HepG2 (cell line): ENCODE data around the gene SLC43A1. TPM values are rescaled to one million over a fixed set of nuclear protein-coding genes. Genes with fewer than 3 reads are reported as not detected.

Source experiments
- ATAC-seq: fragments of 200-7000 bp; cut with Tn5 transposase; 3 replicates; pipeline ENCODE4 v1.9.1; 2020; ENCODE audit warnings: mild to moderate bottlenecking, moderate library complexity
- BruUV-seq: library from RNA; stranded (reverse); fragments of 400-500 nt; replicated peaks from 2 replicates; lab custom pipeline; 2021; lab: Mats Ljungman, UMichigan
- CTCF ChIA-PET: fragments of 300-600 bp; formaldehyde crosslinking; extraction: SDS; loops from one replicate; lab custom pipeline; 2021; ENCODE audit warnings: low total read pairs, inconsistent platforms, low intra/inter-chr PET ratio; lab: Yijun Ruan, JAX
- POLR2A ChIA-PET: fragments of 350-600 bp; sonication (Branson Sonifier 250); formaldehyde crosslinking; loops from one replicate; lab custom pipeline; 2020; ENCODE audit warnings: antibody characterized with exemption, inconsistent platforms; lab: Yijun Ruan, JAX
- DNase-seq: peaks from one replicate; pipeline ENCODE4 v3.0.0-alpha.2; 2015; ENCODE audit warnings: low spot score
- FAIRE-seq: peaks from 3 replicates; lab custom pipeline; 2011; peaks lifted over from hg19 to GRCh38; lab: Jason Lieb, UNC
- H2AFZ ChIP-seq: one replicate; pipeline ENCODE4 v1.6.1; 2011; ENCODE audit warnings: low read length, inconsistent platforms
- H3K27ac ChIP-seq: fragments of 300-600 bp; 3 replicates; pipeline ENCODE4 v1.8.0; 2011; ENCODE audit warnings: mixed run types, mild to moderate bottlenecking, mixed read lengths, low read length, inconsistent platforms; ENCODE audit not compliant: insufficient read depth; ENCODE audit errors: extremely low read length
- H3K27me3 ChIP-seq, 2 experiments: fragments of 200-600 bp in 1 of 2; 2 replicates in 1 of 2; 3 replicates in 1 of 2; pipeline versions ENCODE4 v1.6.0 to v1.8.0; 2011; ENCODE audit warnings: low read length in 2 of 2, mild to moderate bottlenecking in 2 of 2, moderate library complexity in 2 of 2, inconsistent platforms in 1 of 2; ENCODE audit not compliant: insufficient read depth in 2 of 2, control insufficient read depth in 1 of 2
- H3K36me3 ChIP-seq, 2 experiments: fragments of 200-600 bp in 1 of 2; replicated peaks in 1 of 2; 2 replicates in 1 of 2; 3 replicates in 1 of 2; pipeline versions ENCODE4 v1.5.1 to v1.8.0; 2011; ENCODE audit warnings: low read length in 2 of 2, inconsistent platforms in 1 of 2; ENCODE audit not compliant: insufficient read depth in 2 of 2, control insufficient read depth in 1 of 2
- H3K4me1 ChIP-seq: 2 replicates; pipeline ENCODE4 v1.5.1; 2012; ENCODE audit warnings: low read length, inconsistent platforms; ENCODE audit not compliant: insufficient read depth
- H3K4me2 ChIP-seq: 2 replicates; pipeline ENCODE4 v1.6.0; 2011; ENCODE audit warnings: low read depth, low read length, inconsistent platforms
- H3K4me3 ChIP-seq, 3 experiments: fragments of 200-600 bp in 1 of 3; sonication (generic), shearing (Covaris generic) in 1 of 3; replicated peaks in 1 of 3; 2 replicates each; pipeline ENCODE4 v1.5.1; 2011 to 2016; ENCODE audit warnings: low read length in 3 of 3, inconsistent platforms in 2 of 3, low read depth in 2 of 3, mild to moderate bottlenecking in 2 of 3, control low read depth in 1 of 3, mixed read lengths in 1 of 3; ENCODE audit not compliant: insufficient read depth in 1 of 3
- H3K79me2 ChIP-seq: one replicate; pipeline ENCODE4 v1.6.1; 2011; ENCODE audit warnings: low read length, inconsistent platforms; ENCODE audit not compliant: insufficient read depth
- H3K9ac ChIP-seq: 2 replicates; pipeline ENCODE4 v1.6.0; 2011; ENCODE audit warnings: mild to moderate bottlenecking, low read depth, low read length, inconsistent platforms; ENCODE audit not compliant: insufficient read depth
- H3K9me3 ChIP-seq: 2 replicates; pipeline ENCODE4 v1.5.1; 2012; ENCODE audit warnings: mild to moderate bottlenecking, low read length
- H4K20me1 ChIP-seq: 2 replicates; pipeline ENCODE4 v1.6.0; 2011; ENCODE audit warnings: inconsistent platforms, mild to moderate bottlenecking, low read length, moderate library complexity; ENCODE audit not compliant: insufficient read depth
- GATA4 ChIP-seq: sonication (generic); IDR thresholded peaks from 2 replicates; pipeline ENCODE4 v1.6.1; 2016; ENCODE audit warnings: antibody characterized with exemption, low read depth, borderline replicate concordance
- HDAC2 ChIP-seq: sonication (generic); formaldehyde crosslinking; IDR thresholded peaks from 2 replicates; pipeline ENCODE4 v1.4.0; 2020; ENCODE audit warnings: missing genetic modification reagents
- NCOR1 ChIP-seq: fragments of 200-600 bp; sonication (generic); IDR thresholded peaks from 2 replicates; pipeline ENCODE4 v1.7.0; 2017; ENCODE audit warnings: antibody characterized with exemption, low read length, borderline replicate concordance
- NR2C2 ChIP-seq: sonication (generic); formaldehyde crosslinking; IDR thresholded peaks from 2 replicates; pipeline ENCODE4 v1.4.0; 2020; ENCODE audit warnings: missing genetic modification reagents, mild to moderate bottlenecking, moderate library complexity, borderline replicate concordance
- PHF20 ChIP-seq: sonication (generic); formaldehyde crosslinking; IDR thresholded peaks from 2 replicates; pipeline ENCODE4 v1.5.0; 2020; ENCODE audit warnings: mild to moderate bottlenecking, missing genetic modification reagents
- TAF15 ChIP-seq: fragments of 200-400 bp; formaldehyde crosslinking; IDR thresholded peaks from one replicate; pipeline ENCODE4 v1.6.1; 2018; ENCODE audit warnings: mild to moderate bottlenecking, low read depth, low read length; ENCODE audit not compliant: poor library complexity, severe bottlenecking
- ZKSCAN1 ChIP-seq: fragments of 150-350 bp; IDR thresholded peaks from 2 replicates; pipeline ENCODE4 v1.6.1; 2014; ENCODE audit warnings: low read length
- ZNF24 ChIP-seq: fragments of 450-650 bp; IDR thresholded peaks from 2 replicates; pipeline ENCODE4 v1.6.1; 2017; ENCODE audit warnings: antibody characterized with exemption, mild to moderate bottlenecking
- ZNF282 ChIP-seq: fragments of 450-650 bp; IDR thresholded peaks from 2 replicates; pipeline ENCODE4 v1.6.1; 2018; ENCODE audit not compliant: partially characterized antibody
- ZNF788 ChIP-seq: sonication (generic); formaldehyde crosslinking; IDR thresholded peaks from 2 replicates; pipeline ENCODE4 v1.5.0; 2020; ENCODE audit warnings: mild to moderate bottlenecking, missing genetic modification reagents, borderline replicate concordance
- WGBS: methylation state at CpG from one replicate; pipeline ENCODE4 v1.1.6; 2017; ENCODE audit warnings: low lambda C conversion rate; 5-methylcytosine and 5-hydroxymethylcytosine counted together
- in situ Hi-C: cut with HindIII; loops from 2 replicates; pipeline ENCODE4 v1.10.0; 2017; ENCODE audit warnings: low pct_unique_long_range_greater_than_20kb; ENCODE audit not compliant: extremely low pct_ligation_motif_present
- intact Hi-C: fragments of 100-400 bp; cut with micrococcal nuclease; formaldehyde crosslinking; loops from one replicate; pipeline ENCODE4 v1.10.0; 2022; ENCODE audit not compliant: unreplicated experiment
- polyA plus RNA-seq, 8 experiments: library from polyadenylated mRNA; depleted of rRNA in 3 of 8; stranded (reverse) in 7 of 8; unstranded in 1 of 8; fragments of >200 nt; fragmentation: Illumina TruSeq in 4 of 8; extraction: Trizol in 4 of 8; gene quantifications; 2 replicates each; pipeline versions ENCODE4 v1.2.1 to v1.2.3, GENCODE V29; 2011 to 2016; ENCODE audit warnings: low read depth in 4 of 8, missing spikeins in 1 of 8, mixed read lengths in 1 of 8; ENCODE audit not compliant: insufficient read depth in 1 of 8
- total RNA-seq, 5 experiments: library from RNA; depleted of rRNA; stranded (reverse); fragments of >200 nt; fragmentation: Illumina TruSeq; extraction: Trizol; gene quantifications; 2 replicates each; pipeline ENCODE4 v1.2.3, GENCODE V29; 2016; ENCODE audit warnings: low read depth in 1 of 5
- TF ChIP-seq, protein P1 (sequence below): sonication (generic); formaldehyde crosslinking; IDR thresholded peaks from 2 replicates; pipeline ENCODE4 v1.5.1; 2020; ENCODE audit warnings: mild to moderate bottlenecking, missing genetic modification reagents, moderate library complexity
- TF ChIP-seq, protein P2 (sequence below): sonication (generic); formaldehyde crosslinking; IDR thresholded peaks from 2 replicates; pipeline ENCODE4 v1.4.0; 2020; ENCODE audit warnings: missing genetic modification reagents, borderline replicate concordance

The SLC43A1 gene
- total and polyA plus RNA-seq, 2 of the 13 experiments (the other 11 are each of a cell fraction or from before 2014, with no cell fraction given), result 72.3 to 87.6 TPM

DNA sequence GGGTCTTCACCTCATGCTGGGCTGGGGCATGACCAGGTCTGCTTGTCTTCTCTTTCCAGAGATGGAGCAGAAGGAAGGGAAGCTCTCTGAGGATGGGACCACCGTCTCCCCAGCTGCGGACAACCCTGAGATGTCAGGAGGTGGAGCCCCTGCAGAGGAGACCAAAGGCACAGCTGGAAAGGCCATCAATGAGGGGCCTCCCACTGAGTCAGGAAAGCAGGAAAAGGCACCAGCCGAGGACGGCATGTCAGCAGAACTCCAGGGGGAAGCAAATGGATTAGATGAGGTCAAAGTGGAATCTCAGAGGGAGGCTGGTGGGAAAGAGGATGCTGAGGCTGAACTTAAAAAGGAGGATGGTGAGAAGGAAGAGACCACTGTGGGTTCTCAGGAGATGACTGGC lies 27.1 kb upstream of the SLC43A1 start:
- ChIA-PET CTCF (no interaction called here), POLR2A (interaction anchor here (1.3 kb wide), 1 partner anchor 9 kb away, joined by 3 read pairs; no protein-coding TSS in a partner anchor)
- H4K20me1 ChIP-seq, result no peaks in the 10 kb centered on the region
- no peak overlapping the region for H3K4me2 ChIP-seq
- H2AFZ ChIP-seq, result no peak overlapping the region
- DNase-seq (no peak), ATAC-seq (no peak), FAIRE-seq (no peak)
- in situ Hi-C loops, result no loop called here
- TF ChIP-seq NCOR1 (no peak), ZKSCAN1 (no peak), ZNF24 (no peak), TAF15 (no peak), HDAC2 (CRISPR knock-in tag) (no peak), ZNF788 (CRISPR knock-in tag) (no peak), ZNF282 (no peak), GATA4 (no peak), PHF20 (no peak), NR2C2 (no peak)
- TF ChIP-seq, protein P1, sequence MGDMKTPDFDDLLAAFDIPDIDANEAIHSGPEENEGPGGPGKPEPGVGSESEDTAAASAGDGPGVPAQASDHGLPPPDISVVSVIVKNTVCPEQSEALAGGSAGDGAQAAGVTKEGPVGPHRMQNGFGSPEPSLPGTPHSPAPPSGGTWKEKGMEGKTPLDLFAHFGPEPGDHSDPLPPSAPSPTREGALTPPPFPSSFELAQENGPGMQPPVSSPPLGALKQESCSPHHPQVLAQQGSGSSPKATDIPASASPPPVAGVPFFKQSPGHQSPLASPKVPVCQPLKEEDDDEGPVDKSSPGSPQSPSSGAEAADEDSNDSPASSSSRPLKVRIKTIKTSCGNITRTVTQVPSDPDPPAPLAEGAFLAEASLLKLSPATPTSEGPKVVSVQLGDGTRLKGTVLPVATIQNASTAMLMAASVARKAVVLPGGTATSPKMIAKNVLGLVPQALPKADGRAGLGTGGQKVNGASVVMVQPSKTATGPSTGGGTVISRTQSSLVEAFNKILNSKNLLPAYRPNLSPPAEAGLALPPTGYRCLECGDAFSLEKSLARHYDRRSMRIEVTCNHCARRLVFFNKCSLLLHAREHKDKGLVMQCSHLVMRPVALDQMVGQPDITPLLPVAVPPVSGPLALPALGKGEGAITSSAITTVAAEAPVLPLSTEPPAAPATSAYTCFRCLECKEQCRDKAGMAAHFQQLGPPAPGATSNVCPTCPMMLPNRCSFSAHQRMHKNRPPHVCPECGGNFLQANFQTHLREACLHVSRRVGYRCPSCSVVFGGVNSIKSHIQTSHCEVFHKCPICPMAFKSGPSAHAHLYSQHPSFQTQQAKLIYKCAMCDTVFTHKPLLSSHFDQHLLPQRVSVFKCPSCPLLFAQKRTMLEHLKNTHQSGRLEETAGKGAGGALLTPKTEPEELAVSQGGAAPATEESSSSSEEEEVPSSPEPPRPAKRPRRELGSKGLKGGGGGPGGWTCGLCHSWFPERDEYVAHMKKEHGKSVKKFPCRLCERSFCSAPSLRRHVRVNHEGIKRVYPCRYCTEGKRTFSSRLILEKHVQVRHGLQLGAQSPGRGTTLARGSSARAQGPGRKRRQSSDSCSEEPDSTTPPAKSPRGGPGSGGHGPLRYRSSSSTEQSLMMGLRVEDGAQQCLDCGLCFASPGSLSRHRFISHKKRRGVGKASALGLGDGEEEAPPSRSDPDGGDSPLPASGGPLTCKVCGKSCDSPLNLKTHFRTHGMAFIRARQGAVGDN (CRISPR knock-in tag), result no peak
- TF ChIP-seq, protein P2, sequence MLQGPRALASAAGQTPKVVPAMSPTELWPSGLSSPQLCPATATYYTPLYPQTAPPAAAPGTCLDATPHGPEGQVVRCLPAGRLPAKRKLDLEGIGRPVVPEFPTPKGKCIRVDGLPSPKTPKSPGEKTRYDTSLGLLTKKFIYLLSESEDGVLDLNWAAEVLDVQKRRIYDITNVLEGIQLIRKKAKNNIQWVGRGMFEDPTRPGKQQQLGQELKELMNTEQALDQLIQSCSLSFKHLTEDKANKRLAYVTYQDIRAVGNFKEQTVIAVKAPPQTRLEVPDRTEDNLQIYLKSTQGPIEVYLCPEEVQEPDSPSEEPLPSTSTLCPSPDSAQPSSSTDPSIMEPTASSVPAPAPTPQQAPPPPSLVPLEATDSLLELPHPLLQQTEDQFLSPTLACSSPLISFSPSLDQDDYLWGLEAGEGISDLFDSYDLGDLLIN, result no peak
- no peaks in the 10 kb centered on the region for H3K36me3 ChIP-seq
- no peak overlapping the region for H3K4me3 ChIP-seq
- no TSS peak for BruUV-seq
- intact Hi-C loops, result no loop called here
- H3K27me3 ChIP-seq, result peaks cover 0 to 26% of the 10 kb centered on the region in 2 experiments; a peak in 3 of 5 replicates
- no peak overlapping the region for H3K9ac ChIP-seq
- H3K4me1 ChIP-seq, result peaks cover 25% of the 10 kb centered on the region
- H3K9me3 ChIP-seq, result no peaks in the 10 kb centered on the region
- H3K79me2 ChIP-seq, result no peaks in the 10 kb centered on the region
- 22% methylated on average over 4 of the region's 4 CpGs for WGBS
- no peak overlapping the region for H3K27ac ChIP-seq
